Panc1 (cell line): ENCODE measurements around the gene GGA1. TPM values are rescaled to one million over a fixed set of nuclear protein-coding genes. Genes with fewer than 3 reads are reported as not detected.

Experiments
- ATAC-seq: fragments of 200-7000 bp; cut with Tn5 transposase; 2 replicates; pipeline ENCODE4 v1.9.1; 2020; ENCODE audit warnings: mild to moderate bottlenecking, moderate library complexity
- BruUV-seq: library from RNA; stranded (reverse); fragments of 400-500 nt; replicated peaks from 2 replicates; lab custom pipeline; 2021; lab: Mats Ljungman, UMichigan
- CTCF ChIA-PET: fragments of 300-600 bp; sonication (Branson Sonifier 250); formaldehyde crosslinking; loops from one replicate; lab custom pipeline; 2022; ENCODE audit warnings: antibody characterized with exemption; lab: Charles Lee
- POLR2A ChIA-PET: fragments of 300-600 bp; sonication (Branson Sonifier 250); formaldehyde crosslinking; loops from one replicate; lab custom pipeline; 2022; ENCODE audit warnings: antibody characterized with exemption; lab: Charles Lee
- DNase-seq: peaks from one replicate; pipeline ENCODE4 v3.0.0-alpha.2; 2010; ENCODE audit warnings: low read depth, low spot score
- H3K27ac ChIP-seq: 2 replicates; pipeline ENCODE4 v1.5.1; 2011; ENCODE audit warnings: mild to moderate bottlenecking, low read length, inconsistent platforms
- H3K27me3 ChIP-seq: fragments of 200-500 bp; sonication (Bioruptor generic); 2 replicates; pipeline ENCODE4 v1.6.0; 2014; ENCODE audit warnings: low read length, inconsistent platforms; ENCODE audit not compliant: control insufficient read depth, insufficient read depth
- H3K36me3 ChIP-seq: fragments of 200-500 bp; sonication (Bioruptor generic); 2 replicates; pipeline ENCODE4 v1.5.1; 2014; ENCODE audit warnings: inconsistent platforms, mild to moderate bottlenecking, low read length, moderate library complexity; ENCODE audit not compliant: control insufficient read depth, insufficient read depth
- H3K4me1 ChIP-seq: 2 replicates; pipeline ENCODE4 v1.5.1; 2011; ENCODE audit warnings: inconsistent platforms, mild to moderate bottlenecking, low read length, moderate library complexity; ENCODE audit not compliant: control insufficient read depth, insufficient read depth
- H3K4me3 ChIP-seq, 2 experiments: 2 replicates each; pipeline ENCODE4 v1.5.1; 2011 to 2012; ENCODE audit warnings: low read depth in 2 of 2, low read length in 2 of 2, mild to moderate bottlenecking in 2 of 2, inconsistent platforms in 1 of 2, moderate library complexity in 1 of 2
- H3K9me3 ChIP-seq: fragments of 200-500 bp; sonication (Bioruptor generic); 2 replicates; pipeline ENCODE4 v1.5.1; 2014; ENCODE audit warnings: low read depth, mild to moderate bottlenecking, inconsistent platforms, low read length, moderate library complexity; ENCODE audit not compliant: control insufficient read depth, insufficient read depth
- CTCF ChIP-seq: fragments of 450-650 bp; IDR thresholded peaks from 2 replicates; pipeline ENCODE4 v1.5.1; 2017; ENCODE audit warnings: mild to moderate bottlenecking
- POLR2AphosphoS5 ChIP-seq: IDR thresholded peaks from 2 replicates; pipeline ENCODE4 v1.6.1; 2012; ENCODE audit warnings: mild to moderate bottlenecking, low read depth, low read length, moderate library complexity
- REST ChIP-seq, 2 experiments: IDR thresholded peaks; 2 replicates each; pipeline ENCODE4 v1.6.1; 2011 to 2012; ENCODE audit warnings: low read depth in 2 of 2, control low read depth in 1 of 2, low read length in 1 of 2, mild to moderate bottlenecking in 1 of 2, moderate library complexity in 1 of 2; ENCODE audit not compliant: insufficient read depth in 1 of 2
- SIN3A ChIP-seq: IDR thresholded peaks from 2 replicates; pipeline ENCODE4 v1.6.1; 2012; ENCODE audit warnings: low read depth, mild to moderate bottlenecking, low read length, moderate library complexity, borderline replicate concordance; ENCODE audit not compliant: insufficient read depth
- TCF7L2 ChIP-seq: IDR thresholded peaks from 2 replicates; pipeline ENCODE4 v1.6.1; 2011; ENCODE audit warnings: mild to moderate bottlenecking, low read depth, low read length, inconsistent platforms
- in situ Hi-C: cut with HindIII; loops from 2 replicates; pipeline ENCODE4 v1.10.0; 2016; ENCODE audit warnings: low sequenced_read_pairs, low pct_unique_long_range_greater_than_20kb
- intact Hi-C: fragments of 100-400 bp; cut with micrococcal nuclease; formaldehyde crosslinking; loops from one replicate; pipeline ENCODE4 v1.10.0; 2022; ENCODE audit not compliant: unreplicated experiment
- total RNA-seq: library from RNA; stranded (reverse); gene quantifications from one replicate; pipeline ENCODE4 v1.2.1, GENCODE V29; 2021; ENCODE audit not compliant: unreplicated experiment

GGA1 gene
- total RNA-seq, 1 experiment from 2014 or later, result 45.4 TPM

GRCh38 chr22:37664249-37665101 lies 55.8 kb downstream of the GGA1 start:
- BruUV-seq, result no TSS peak
- intact Hi-C loops, result no loop called here
- H3K27me3 ChIP-seq, result no peaks in the 10 kb centered on the region
- no peaks in the 10 kb centered on the region for H3K36me3 ChIP-seq
- no peak for DNase-seq
- ChIA-PET POLR2A (no interaction called here), CTCF (interaction anchor here (0.6 kb wide), 1 partner anchor 69 kb away, joined by 18 read pairs; no protein-coding TSS in a partner anchor)
- no peaks in the 10 kb centered on the region for H3K9me3 ChIP-seq
- H3K4me3 ChIP-seq, result no peak overlapping the region
- no peak overlapping the region for H3K27ac ChIP-seq
- in situ Hi-C loops, result no loop called here
- no peak for TF ChIP-seq SIN3A
- no peak for ATAC-seq
- H3K4me1 ChIP-seq, result peaks cover 17% of the 10 kb centered on the region

GRCh38 chr22:37665487-37665886 lies 56.9 kb downstream of the GGA1 start:
- H3K9me3 ChIP-seq, result no peaks in the 10 kb centered on the region
- CTCF ChIA-PET, result no interaction called here
- H3K36me3 ChIP-seq, result no peaks in the 10 kb centered on the region
- TF ChIP-seq SIN3A, result no peak
- TF ChIP-seq POLR2AphosphoS5, result no peak
- TF ChIP-seq CTCF, result no peak
- TF ChIP-seq TCF7L2, result no peak
- no peak for TF ChIP-seq REST (IDR thresholded peaks at IDR 0.05; ENCODE audit: insufficient read depth in 1 of 2, low read depth in 2 of 2, low read length in 1 of 2)
- H3K4me3 ChIP-seq, result no peak overlapping the region
- no TSS peak for BruUV-seq
- in situ Hi-C loops, result no loop called here
- H3K27me3 ChIP-seq, result no peaks in the 10 kb centered on the region
- POLR2A ChIA-PET, result no interaction called here
- intact Hi-C loops, result no loop called here
- no peak overlapping the region for H3K27ac ChIP-seq
- no peak for DNase-seq
- H3K4me1 ChIP-seq, result peaks cover 11% of the 10 kb centered on the region
- ATAC-seq, result no peak

GRCh38 chr22:37669586-37669985 lies 61.0 kb downstream of the GGA1 start:
- CTCF ChIA-PET, result no interaction called here
- no peak overlapping the region for H3K27ac ChIP-seq
- ATAC-seq, result no peak
- BruUV-seq, result no TSS peak
- no peaks in the 10 kb centered on the region for H3K9me3 ChIP-seq
- intact Hi-C loops (no loop called here), in situ Hi-C loops (no loop called here)
- H3K4me3 ChIP-seq, result no peak overlapping the region
- no peaks in the 10 kb centered on the region for H3K4me1 ChIP-seq
- no peaks in the 10 kb centered on the region for H3K36me3 ChIP-seq
- POLR2A ChIA-PET, result interaction anchor here (0.5 kb wide), 1 partner anchor 10 kb away, joined by 6 read pairs; no protein-coding TSS in a partner anchor
- no peaks in the 10 kb centered on the region for H3K27me3 ChIP-seq
- TF ChIP-seq SIN3A (no peak), POLR2AphosphoS5 (no peak), REST (IDR thresholded peaks at IDR 0.05; ENCODE audit: insufficient read depth in 1 of 2, low read depth in 2 of 2, low read length in 1 of 2) (no peak), CTCF (no peak), TCF7L2 (no peak)
- no peak for DNase-seq
